GM23248 (cell line): ENCODE results near the gene IL36G. TPM values are rescaled to one million over a fixed set of nuclear protein-coding genes. Genes with fewer than 3 reads are reported as not detected.

ENCODE experiments used
- DNase-seq: peaks from one replicate; pipeline ENCODE4 v3.0.0-alpha.2; 2015
- H2AFZ ChIP-seq: fragments of 200-600 bp; sonication (generic); 2 replicates; pipeline ENCODE4 v1.6.1; 2016; ENCODE audit warnings: antibody characterized with exemption
- H3F3A ChIP-seq: fragments of 200-600 bp; sonication (generic); 2 replicates; pipeline ENCODE4 v1.6.1; 2016; ENCODE audit warnings: mild to moderate bottlenecking, antibody characterized with exemption, mixed run types; ENCODE audit not compliant: insufficient read depth
- H3K27ac ChIP-seq: fragments of 200-600 bp; sonication (generic); 2 replicates; pipeline ENCODE4 v1.5.1; 2016; ENCODE audit warnings: mild to moderate bottlenecking
- H3K27me3 ChIP-seq: fragments of 200-600 bp; sonication (generic); replicated peaks from 2 replicates; pipeline ENCODE4 v1.6.1; 2016; ENCODE audit warnings: mild to moderate bottlenecking; ENCODE audit not compliant: insufficient read depth
- H3K36me3 ChIP-seq: fragments of 200-600 bp; sonication (generic); 2 replicates; pipeline ENCODE4 v1.6.1; 2016; ENCODE audit warnings: low read depth, mild to moderate bottlenecking
- H3K4me1 ChIP-seq: fragments of 200-600 bp; sonication (generic); 2 replicates; pipeline ENCODE4 v1.6.1; 2016; ENCODE audit warnings: mild to moderate bottlenecking; ENCODE audit not compliant: insufficient read depth
- H3K4me2 ChIP-seq: fragments of 200-600 bp; sonication (generic); one replicate; pipeline ENCODE4 v1.6.1; 2016; ENCODE audit warnings: mild to moderate bottlenecking; ENCODE audit not compliant: unreplicated experiment
- H3K4me3 ChIP-seq: fragments of 200-600 bp; sonication (generic); 2 replicates; pipeline ENCODE4 v1.5.1; 2016; ENCODE audit warnings: mild to moderate bottlenecking
- H3K79me2 ChIP-seq: fragments of 200-600 bp; sonication (generic); 2 replicates; pipeline ENCODE4 v1.6.1; 2016; ENCODE audit warnings: mild to moderate bottlenecking; ENCODE audit not compliant: insufficient read depth
- H3K9ac ChIP-seq: fragments of 200-600 bp; sonication (generic); 2 replicates; pipeline ENCODE4 v1.6.1; 2016; ENCODE audit warnings: mild to moderate bottlenecking
- H3K9me2 ChIP-seq: fragments of 200-600 bp; sonication (generic); 2 replicates; pipeline ENCODE4 v1.6.1; 2016; ENCODE audit warnings: mixed run types, mild to moderate bottlenecking, moderate library complexity; ENCODE audit not compliant: insufficient read depth
- H3K9me3 ChIP-seq: fragments of 200-600 bp; sonication (generic); one replicate; pipeline ENCODE4 v1.6.1; 2017; ENCODE audit warnings: low read depth
- H4K20me1 ChIP-seq: fragments of 200-600 bp; sonication (generic); 2 replicates; pipeline ENCODE4 v1.6.0; 2016; ENCODE audit not compliant: insufficient read depth
- EZH2 ChIP-seq: fragments of 200-600 bp; sonication (generic); IDR thresholded peaks from 2 replicates; pipeline ENCODE4 v1.6.1; 2018; ENCODE audit warnings: antibody characterized with exemption, mild to moderate bottlenecking; ENCODE audit not compliant: insufficient read depth, poor library complexity, severe bottlenecking
- EZH2phosphoT487 ChIP-seq: fragments of 200-600 bp; sonication (generic); IDR thresholded peaks from 2 replicates; pipeline ENCODE4 v1.6.1; 2018; ENCODE audit warnings: antibody characterized with exemption, moderate library complexity, mild to moderate bottlenecking, low read depth; ENCODE audit not compliant: insufficient read depth
- WGBS, 2 experiments: methylation state at CpG; one replicate each; pipeline ENCODE4 v1.1.6; 2015 to 2017; ENCODE audit warnings: low lambda C conversion rate in 2 of 2, low coverage in 1 of 2; ENCODE audit errors: missing lambda C conversion rate in 2 of 2; 5-methylcytosine and 5-hydroxymethylcytosine counted together
- in situ Hi-C: fragments of 300-500 bp; cut with MboI; formaldehyde crosslinking; loops from 2 replicates; pipeline ENCODE4 v1.15.0; 2020
- polyA plus RNA-seq: library from polyadenylated mRNA; unstranded; fragments of >200 nt; fragmentation: Nextera tagmentation; extraction: Ambion mirVana; gene quantifications from 2 replicates; pipeline ENCODE4 v1.2.1, GENCODE V29; 2016
- total RNA-seq: library from RNA; depleted of rRNA; stranded (reverse); fragments of >200 nt; shearing (Covaris generic); gene quantifications from 2 replicates; pipeline ENCODE4 v1.2.3, GENCODE V29; 2014

Gene IL36G
- total and polyA plus RNA-seq, 2 experiments from 2014 or later = not detected

- Histone ChIP-seq H3K27ac (no peak overlapping the region), H3K9me2 (no peaks in the 10 kb centered on the region), H4K20me1 (no peaks in the 10 kb centered on the region), H3K36me3 (no peaks in the 10 kb centered on the region), H3K4me1 (peaks cover 16% of the 10 kb centered on the region; the same call in 1 of the 2 replicates), H3K79me2 (no peaks in the 10 kb centered on the region), H3K4me3 (no peak overlapping the region), H3K4me2 (no peak overlapping the region), H3K9ac (no peak overlapping the region), H2AFZ (no peak overlapping the region), H3K9me3 (no peaks in the 10 kb centered on the region), H3F3A (peaks cover 18% of the 10 kb centered on the region; the same call in 1 of the 2 replicates), H3K27me3 (peaks cover 18% of the 10 kb centered on the region)
- in situ Hi-C loops = no loop called here
- no peak for DNase-seq
- 0 to 23% methylated on average over 1 of the region's 1 CpG for WGBS, 2 experiments
- TF ChIP-seq EZH2 = no peak
- no peak for TF ChIP-seq EZH2phosphoT487
Measured at GRCh38 chr2:113009622-113010021, 31.8 kb downstream of the IL36G start.

GRCh38 chr2:113010088-113010487 is 32.3 kb downstream of the IL36G start:
- Histone ChIP-seq H4K20me1 (no peaks in the 10 kb centered on the region), H3K27ac (no peak overlapping the region), H3K4me2 (no peak overlapping the region), H3K9me3 (no peaks in the 10 kb centered on the region), H2AFZ (no peak overlapping the region), H3K79me2 (no peaks in the 10 kb centered on the region), H3K9ac (no peak overlapping the region), H3F3A (peaks cover 18% of the 10 kb centered on the region; the same call in 1 of the 2 replicates), H3K4me3 (no peak overlapping the region), H3K36me3 (no peaks in the 10 kb centered on the region), H3K27me3 (peaks cover 18% of the 10 kb centered on the region), H3K4me1 (peaks cover 16% of the 10 kb centered on the region; the same call in 1 of the 2 replicates), H3K9me2 (no peaks in the 10 kb centered on the region)
- TF ChIP-seq EZH2phosphoT487 = no peak
- TF ChIP-seq EZH2 = no peak
- 2 to 10% methylated on average over 2 of the region's 2 CpGs for WGBS, 2 experiments
- in situ Hi-C loops = no loop called here
- peak; percentile 39 for DNase-seq

GRCh38 chr2:113011108-113011507 is 33.3 kb downstream of the IL36G start:
- H3K27ac ChIP-seq = no peak overlapping the region
- H3K9me2 ChIP-seq = no peaks in the 10 kb centered on the region
- TF ChIP-seq EZH2phosphoT487 (no peak), EZH2 (no peak)
- peaks cover 18% of the 10 kb centered on the region; the same call in 1 of the 2 replicates for H3F3A ChIP-seq
- WGBS, 2 experiments = 64 to 78% methylated on average over 1 of the region's 1 CpG
- in situ Hi-C loops = no loop called here
- H3K9me3 ChIP-seq = no peaks in the 10 kb centered on the region
- no peaks in the 10 kb centered on the region for H3K36me3 ChIP-seq
- H3K27me3 ChIP-seq = peaks cover 18% of the 10 kb centered on the region
- no peak overlapping the region for H2AFZ ChIP-seq
- H3K9ac ChIP-seq = no peak overlapping the region
- H3K79me2 ChIP-seq = no peaks in the 10 kb centered on the region
- DNase-seq = no peak
- no peak overlapping the region for H3K4me3 ChIP-seq
- H4K20me1 ChIP-seq = no peaks in the 10 kb centered on the region
- peaks cover 16% of the 10 kb centered on the region; the same call in 1 of the 2 replicates for H3K4me1 ChIP-seq
- no peak overlapping the region for H3K4me2 ChIP-seq

- Histone ChIP-seq H4K20me1 (no peaks in the 10 kb centered on the region), H3K4me3 (no peak overlapping the region), H3K9me2 (no peaks in the 10 kb centered on the region), H3K4me2 (no peak overlapping the region), H3K9ac (no peak overlapping the region), H3F3A (peaks cover 18% of the 10 kb centered on the region; the same call in 1 of the 2 replicates), H3K36me3 (no peaks in the 10 kb centered on the region), H3K27ac (no peak overlapping the region), H3K9me3 (no peaks in the 10 kb centered on the region), H3K27me3 (peaks cover 8% of the 10 kb centered on the region; the same call in 1 of the 2 replicates), H2AFZ (no peak overlapping the region), H3K4me1 (peaks cover 16% of the 10 kb centered on the region; the same call in 1 of the 2 replicates), H3K79me2 (no peaks in the 10 kb centered on the region)
- in situ Hi-C loops = no loop called here
- peak; percentile 48 for DNase-seq
- no peak for TF ChIP-seq EZH2phosphoT487
- no peak for TF ChIP-seq EZH2
- 36 to 46% methylated on average over 8 of the region's 8 CpGs for WGBS, 2 experiments
Measured at GRCh38 chr2:113012436-113013335, 34.9 kb downstream of the IL36G start.
